ENCODE measurements around the gene RFC5. TPM values are rescaled to one million over a fixed set of nuclear protein-coding genes. Genes with fewer than 3 reads are reported as not detected.

RFC5 gene
- total and polyA plus RNA-seq, 10 of the 15 experiments (the other 5 are each of a cell fraction or from before 2014, with no cell fraction given) = 30.9 to 73.3 (median 53.5) TPM

GRCh38 chr12:117980616-117981015, 35.9 kb upstream of the RFC5 start:
- no peaks in the 10 kb centered on the region for H4K20me1 ChIP-seq (ENCODE audit: control insufficient read depth, insufficient read depth)
- H3K9me3 ChIP-seq (replicated peaks; ENCODE audit: control insufficient read depth, insufficient read depth, low read length) = no peaks in the 10 kb centered on the region; the same call in 2 of the 3 replicates
- intact Hi-C loops (cut with micrococcal nuclease; ENCODE audit: unreplicated experiment) = no loop called here
- RAD21 ChIA-PET (ENCODE audit: unreplicated experiment) = no interaction called here
- no peak overlapping the region; the same call in 1 of the 2 replicates for H3K4me2 ChIP-seq (ENCODE audit: control insufficient read depth, insufficient read depth)
- H2AFZ ChIP-seq (ENCODE audit: control insufficient read depth, low read depth, low read length) = no peak overlapping the region
- POLR2A ChIA-PET = no interaction called here
- SMC1A ChIA-PET (ENCODE audit: uncharacterized antibody, unreplicated experiment) = no interaction called here
- H3K4me1 ChIP-seq (ENCODE audit: control insufficient read depth, insufficient read depth, low read length) = no peaks in the 10 kb centered on the region
- H3K9ac ChIP-seq (ENCODE audit: control insufficient read depth, insufficient read depth, low read length) = no peak overlapping the region
- WGBS (ENCODE audit: insufficient coverage, insufficient replicate concordance, low lambda C conversion rate, missing lambda C conversion rate) = 2% methylated on average over 4 of the region's 4 CpGs
- CTCF ChIA-PET = no interaction called here
- TF ChIP-seq SP1 (IDR thresholded peaks at IDR 0.05; ENCODE audit: low read depth, low read length) (no peak), SMAD1 (IDR thresholded peaks at IDR 0.05; ENCODE audit: low read depth, partially characterized antibody) (no peak), RBBP5 (conservative IDR thresholded peaks at IDR 0.05) (no peak), RELA (IDR thresholded peaks at IDR 0.05; ENCODE audit: borderline replicate concordance, partially characterized antibody) (no peak), POLR2A (IDR thresholded peaks at IDR 0.05; ENCODE audit: low read depth, low read length) (no peak), NFYA (IDR thresholded peaks at IDR 0.05; ENCODE audit: borderline replicate concordance, low read depth, low read length) (no peak), TCF12 (IDR thresholded peaks at IDR 0.05; ENCODE audit: low read depth, low read length) (no peak), MYC (IDR thresholded peaks at IDR 0.05; ENCODE audit: insufficient read depth, insufficient read length, insufficient replicate concordance, low read length, severe bottlenecking) (no peak), ZSCAN29 (IDR thresholded peaks at IDR 0.05) (no peak), E4F1 (IDR thresholded peaks at IDR 0.05; ENCODE audit: borderline replicate concordance, partially characterized antibody) (no peak), HSF1 (IDR thresholded peaks at IDR 0.05; ENCODE audit: low read depth, low read length) (no peak), POLR2AphosphoS2 (IDR thresholded peaks at IDR 0.05; ENCODE audit: low read depth, low read length) (no peak), MLLT1 (IDR thresholded peaks at IDR 0.05) (no peak)
- in situ Hi-C loops (cut with MboI) = no loop called here
- BruUV-seq (replicated peaks) = no TSS peak
- H3K27me3 ChIP-seq (replicated peaks in 1 of 2; ENCODE audit: control insufficient read depth in 2 of 2, insufficient read depth in 2 of 2, low read length in 1 of 2) = no peaks in the 10 kb centered on the region; a peak in 1 of 4 replicates
- H3K4me3 ChIP-seq = no peak overlapping the region
- DNase-seq (ENCODE audit: low read depth, low spot score) (no peak), FAIRE-seq (no peak), ATAC-seq (no peak)
- H3K79me2 ChIP-seq (ENCODE audit: control insufficient read depth, insufficient read depth, low read length) = no peaks in the 10 kb centered on the region
- no peak overlapping the region for H3K27ac ChIP-seq (ENCODE audit: control insufficient read depth, insufficient read depth)
- no peaks in the 10 kb centered on the region for H3K36me3 ChIP-seq (ENCODE audit: control insufficient read depth in 2 of 2, insufficient read depth in 2 of 2, low read length in 1 of 2)

Data from GM12878 (cell line).